ENCODE results near the gene XDH. TPM values are rescaled to one million over a fixed set of nuclear protein-coding genes. Genes with fewer than 3 reads are reported as not detected.

XDH gene
- total RNA-seq, 1 experiment from 2014 or later, result 0.08 TPM

DNA sequence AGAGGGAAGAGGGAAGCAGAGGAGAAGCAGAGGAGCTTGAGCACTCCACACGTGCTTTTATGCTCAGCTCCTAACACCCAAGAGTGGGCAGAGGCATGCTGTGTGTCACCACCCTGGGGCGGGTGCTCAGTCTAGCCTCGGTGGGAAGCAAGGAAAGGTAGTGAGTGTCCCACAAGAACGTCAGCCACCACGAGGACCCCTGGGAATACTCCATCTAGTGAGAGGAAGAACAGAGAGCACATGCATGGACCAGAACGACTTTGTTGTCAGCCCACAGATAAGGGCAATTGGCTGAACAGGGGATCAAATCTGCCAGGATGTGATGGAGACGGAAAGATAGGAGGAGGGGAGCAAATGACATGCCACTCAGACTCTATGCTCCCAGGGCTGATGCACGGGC lies 83.4 kb downstream of the XDH start:
- Histone ChIP-seq H3K9me3 (ENCODE audit: control insufficient read depth, insufficient read depth, low read depth, low read length) (no peaks in the 10 kb centered on the region), H3K4me1 (ENCODE audit: control insufficient read depth, insufficient read depth, low read length) (no peaks in the 10 kb centered on the region), H3K36me3 (ENCODE audit: control insufficient read depth, insufficient read depth, low read length) (no peaks in the 10 kb centered on the region), H3K4me3 (ENCODE audit: low read depth in 2 of 2, low read length in 2 of 2) (no peak overlapping the region), H3K27me3 (ENCODE audit: control insufficient read depth, insufficient read depth, low read length) (peaks cover 3% of the 10 kb centered on the region), H3K27ac (ENCODE audit: low read length) (no peak overlapping the region)
- ChIA-PET CTCF (no interaction called here), POLR2A (no interaction called here)
- intact Hi-C loops (cut with micrococcal nuclease; ENCODE audit: unreplicated experiment) (loop anchor here (5.0 to 10.0 kb wide), 2 partner anchors 159 to 466 kb away; no protein-coding TSS in a partner anchor), in situ Hi-C loops (cut with HindIII; ENCODE audit: low pct_unique_long_range_greater_than_20kb, low sequenced_read_pairs) (no loop called here)
- BruUV-seq (replicated peaks), result no TSS peak
- DNase-seq (ENCODE audit: low read depth, low spot score), result no peak
- no peak for TF ChIP-seq REST (IDR thresholded peaks at IDR 0.05; ENCODE audit: insufficient read depth in 1 of 2, low read depth in 2 of 2, low read length in 1 of 2)
- TF ChIP-seq TCF7L2 (IDR thresholded peaks at IDR 0.05; ENCODE audit: low read depth, low read length), result no peak
- no peak for TF ChIP-seq SIN3A (IDR thresholded peaks at IDR 0.05; ENCODE audit: borderline replicate concordance, insufficient read depth, low read depth, low read length)
- TF ChIP-seq POLR2AphosphoS5 (IDR thresholded peaks at IDR 0.05; ENCODE audit: low read depth, low read length), result no peak
- TF ChIP-seq, protein P1, sequence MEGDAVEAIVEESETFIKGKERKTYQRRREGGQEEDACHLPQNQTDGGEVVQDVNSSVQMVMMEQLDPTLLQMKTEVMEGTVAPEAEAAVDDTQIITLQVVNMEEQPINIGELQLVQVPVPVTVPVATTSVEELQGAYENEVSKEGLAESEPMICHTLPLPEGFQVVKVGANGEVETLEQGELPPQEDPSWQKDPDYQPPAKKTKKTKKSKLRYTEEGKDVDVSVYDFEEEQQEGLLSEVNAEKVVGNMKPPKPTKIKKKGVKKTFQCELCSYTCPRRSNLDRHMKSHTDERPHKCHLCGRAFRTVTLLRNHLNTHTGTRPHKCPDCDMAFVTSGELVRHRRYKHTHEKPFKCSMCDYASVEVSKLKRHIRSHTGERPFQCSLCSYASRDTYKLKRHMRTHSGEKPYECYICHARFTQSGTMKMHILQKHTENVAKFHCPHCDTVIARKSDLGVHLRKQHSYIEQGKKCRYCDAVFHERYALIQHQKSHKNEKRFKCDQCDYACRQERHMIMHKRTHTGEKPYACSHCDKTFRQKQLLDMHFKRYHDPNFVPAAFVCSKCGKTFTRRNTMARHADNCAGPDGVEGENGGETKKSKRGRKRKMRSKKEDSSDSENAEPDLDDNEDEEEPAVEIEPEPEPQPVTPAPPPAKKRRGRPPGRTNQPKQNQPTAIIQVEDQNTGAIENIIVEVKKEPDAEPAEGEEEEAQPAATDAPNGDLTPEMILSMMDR (IDR thresholded peaks at IDR 0.05), result no peak
- no peak for ATAC-seq

DNA sequence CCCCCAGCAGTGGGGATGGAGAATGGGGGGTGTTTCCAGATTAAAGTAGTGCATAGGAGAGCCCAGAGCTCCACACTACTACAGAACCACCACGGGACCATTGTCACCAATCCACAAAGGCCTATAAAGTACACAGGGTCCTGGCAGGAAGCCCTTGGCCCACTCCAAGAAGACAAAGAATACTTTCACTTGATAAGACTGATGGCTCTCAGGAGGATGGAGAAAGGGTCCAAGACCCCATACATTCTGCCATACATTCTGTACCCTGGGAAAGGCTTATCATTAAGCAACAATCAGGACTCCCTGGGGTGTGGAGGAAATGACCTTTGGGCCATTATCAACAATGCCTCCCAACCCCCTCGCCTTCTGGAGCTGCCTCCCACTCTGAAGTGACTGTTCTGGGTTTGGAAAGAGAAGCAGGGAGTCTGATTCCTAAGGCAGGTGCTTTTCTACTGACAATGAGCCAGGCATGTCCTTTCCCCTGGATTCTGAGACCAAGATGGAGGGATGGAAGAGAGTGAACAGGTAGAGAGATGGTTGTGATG lies 85.4 kb downstream of the XDH start:
- ChIA-PET POLR2A (no interaction called here), CTCF (no interaction called here)
- no peak overlapping the region for H3K27ac ChIP-seq (ENCODE audit: low read length)
- TF ChIP-seq REST (IDR thresholded peaks at IDR 0.05; ENCODE audit: insufficient read depth in 1 of 2, low read depth in 2 of 2, low read length in 1 of 2) (no peak), SIN3A (IDR thresholded peaks at IDR 0.05; ENCODE audit: borderline replicate concordance, insufficient read depth, low read depth, low read length) (no peak), POLR2AphosphoS5 (IDR thresholded peaks at IDR 0.05; ENCODE audit: low read depth, low read length) (no peak), TCF7L2 (IDR thresholded peaks at IDR 0.05; ENCODE audit: low read depth, low read length) (no peak)
- TF ChIP-seq, protein P1 (IDR thresholded peaks at IDR 0.05), result no peak
- H3K36me3 ChIP-seq (ENCODE audit: control insufficient read depth, insufficient read depth, low read length), result no peaks in the 10 kb centered on the region
- in situ Hi-C loops (cut with HindIII; ENCODE audit: low pct_unique_long_range_greater_than_20kb, low sequenced_read_pairs) (no loop called here), intact Hi-C loops (cut with micrococcal nuclease; ENCODE audit: unreplicated experiment) (no loop called here)
- DNase-seq (ENCODE audit: low read depth, low spot score), result no peak
- no peak overlapping the region for H3K4me3 ChIP-seq (ENCODE audit: low read depth in 2 of 2, low read length in 2 of 2)
- no TSS peak for BruUV-seq (replicated peaks)
- peaks cover 3% of the 10 kb centered on the region; the same call in 1 of the 2 replicates for H3K27me3 ChIP-seq (ENCODE audit: control insufficient read depth, insufficient read depth, low read length)
- H3K9me3 ChIP-seq (ENCODE audit: control insufficient read depth, insufficient read depth, low read depth, low read length), result no peaks in the 10 kb centered on the region
- H3K4me1 ChIP-seq (ENCODE audit: control insufficient read depth, insufficient read depth, low read length), result no peaks in the 10 kb centered on the region
- no peak for ATAC-seq

All from Panc1 (cell line).